ENCODE results near the gene ZBTB42.

ZBTB42 gene

DNA sequence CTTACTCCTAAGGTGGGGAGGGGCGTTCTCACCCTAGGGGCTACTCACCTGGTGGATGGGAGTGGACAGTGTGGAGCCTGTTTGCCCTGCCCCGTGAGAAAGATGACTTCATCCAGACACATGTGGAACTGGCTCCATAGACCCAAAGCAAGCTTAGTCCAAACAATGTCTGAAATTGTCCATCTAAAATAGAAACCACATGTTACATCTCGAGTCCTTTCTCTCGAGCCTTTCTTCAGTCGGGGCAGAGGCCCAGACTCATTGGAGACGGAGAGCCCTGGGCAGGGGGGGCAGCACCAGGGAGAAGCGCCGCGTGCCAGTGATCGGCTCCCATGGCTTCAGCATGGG is 43.7 kb upstream of the ZBTB42 start (continued):
- TF ChIP-seq, protein P1, sequence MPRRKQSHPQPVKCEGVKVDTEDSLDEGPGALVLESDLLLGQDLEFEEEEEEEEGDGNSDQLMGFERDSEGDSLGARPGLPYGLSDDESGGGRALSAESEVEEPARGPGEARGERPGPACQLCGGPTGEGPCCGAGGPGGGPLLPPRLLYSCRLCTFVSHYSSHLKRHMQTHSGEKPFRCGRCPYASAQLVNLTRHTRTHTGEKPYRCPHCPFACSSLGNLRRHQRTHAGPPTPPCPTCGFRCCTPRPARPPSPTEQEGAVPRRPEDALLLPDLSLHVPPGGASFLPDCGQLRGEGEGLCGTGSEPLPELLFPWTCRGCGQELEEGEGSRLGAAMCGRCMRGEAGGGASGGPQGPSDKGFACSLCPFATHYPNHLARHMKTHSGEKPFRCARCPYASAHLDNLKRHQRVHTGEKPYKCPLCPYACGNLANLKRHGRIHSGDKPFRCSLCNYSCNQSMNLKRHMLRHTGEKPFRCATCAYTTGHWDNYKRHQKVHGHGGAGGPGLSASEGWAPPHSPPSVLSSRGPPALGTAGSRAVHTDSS (tag by site-specific recombination; IDR thresholded peaks at IDR 0.05) = no peak
- TF ChIP-seq KLF9 (tag by site-specific recombination; IDR thresholded peaks at IDR 0.05; ENCODE audit: low read depth) = no peak

DNA sequence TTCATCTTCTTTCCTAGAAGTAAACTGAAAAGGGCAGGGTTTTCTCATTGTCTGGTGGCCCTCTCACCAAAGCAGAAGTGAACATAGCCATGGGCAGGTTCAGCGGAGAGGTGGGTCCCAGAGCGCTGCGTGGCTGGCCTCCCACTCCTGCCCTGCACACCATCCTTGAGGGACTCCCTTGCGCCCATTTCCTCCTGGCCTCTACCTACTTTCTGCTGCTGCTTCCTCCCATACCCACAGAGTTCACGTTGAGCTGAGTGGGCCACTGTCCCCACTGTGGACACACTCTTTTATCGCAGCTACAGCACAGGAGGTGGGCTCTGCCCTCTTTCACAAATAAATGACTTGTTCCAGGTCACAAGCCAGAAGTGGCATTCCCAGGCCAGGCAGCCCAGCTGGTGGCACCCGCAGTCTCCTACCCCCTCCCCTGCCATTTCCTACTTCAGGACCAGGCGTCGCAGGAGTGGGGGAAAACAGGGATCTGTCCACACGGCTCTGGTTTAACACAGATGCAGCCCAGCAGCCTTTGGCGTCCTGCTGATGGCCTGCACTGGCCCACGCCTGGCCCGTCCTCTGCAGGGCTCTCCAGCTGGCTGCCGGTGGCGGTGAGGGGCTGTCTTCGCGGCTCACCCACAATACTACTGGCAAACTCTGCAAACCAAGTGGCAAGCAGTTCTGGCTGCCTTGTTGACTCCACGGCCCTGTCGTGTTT is 43.1 kb upstream of the ZBTB42 start:
- Histone ChIP-seq H3K4me3 (ENCODE audit: low read depth, low read length) (no peak overlapping the region), H3K9me3 (ENCODE audit: control insufficient read depth, insufficient read depth, low read depth, low read length) (no peaks in the 10 kb centered on the region), H3K27ac (ENCODE audit: extremely low read depth, low read depth, low read length) (no peak overlapping the region), H3K36me3 (ENCODE audit: control insufficient read depth in 2 of 2, insufficient read depth in 1 of 2, low read length in 2 of 2) (peaks cover 8 to 87% of the 10 kb centered on the region in 2 experiments; a peak in 2 of 3 replicates), H3K4me1 (ENCODE audit: control insufficient read depth, insufficient read depth, low read length) (no peaks in the 10 kb centered on the region; the same call in 1 of the 2 replicates)
- CTCF ChIA-PET = interaction anchor here (0.6 to 1.9 kb wide), 2 partner anchors 11 kb away, joined by 3 to 6 read pairs; no protein-coding TSS in a partner anchor
- POLR2A ChIA-PET = no interaction called here
- TF ChIP-seq ZNF23 (tag by site-specific recombination; IDR thresholded peaks at IDR 0.05; ENCODE audit: borderline replicate concordance) (no peak), ZNF394 (tag by site-specific recombination; IDR thresholded peaks at IDR 0.05; ENCODE audit: borderline replicate concordance) (no peak), ZNF624 (tag by site-specific recombination; IDR thresholded peaks at IDR 0.05) (no peak), ZNF621 (tag by site-specific recombination; IDR thresholded peaks at IDR 0.05) (no peak), ZFP37 (tag by site-specific recombination; IDR thresholded peaks at IDR 0.05) (no peak), ZNF2 (tag by site-specific recombination; IDR thresholded peaks at IDR 0.05) (no peak), KLF8 (tag by site-specific recombination; IDR thresholded peaks at IDR 0.05) (no peak), HOXA7 (CRISPR knock-in tag; IDR thresholded peaks at IDR 0.05; ENCODE audit: borderline replicate concordance) (no peak), ZSCAN30 (tag by site-specific recombination; IDR thresholded peaks at IDR 0.05) (no peak), ZSCAN16 (tag by site-specific recombination; IDR thresholded peaks at IDR 0.05) (no peak), ZBTB7A (tag by site-specific recombination; IDR thresholded peaks at IDR 0.05; ENCODE audit: low read depth) (no peak)
- TF ChIP-seq, protein P2, sequence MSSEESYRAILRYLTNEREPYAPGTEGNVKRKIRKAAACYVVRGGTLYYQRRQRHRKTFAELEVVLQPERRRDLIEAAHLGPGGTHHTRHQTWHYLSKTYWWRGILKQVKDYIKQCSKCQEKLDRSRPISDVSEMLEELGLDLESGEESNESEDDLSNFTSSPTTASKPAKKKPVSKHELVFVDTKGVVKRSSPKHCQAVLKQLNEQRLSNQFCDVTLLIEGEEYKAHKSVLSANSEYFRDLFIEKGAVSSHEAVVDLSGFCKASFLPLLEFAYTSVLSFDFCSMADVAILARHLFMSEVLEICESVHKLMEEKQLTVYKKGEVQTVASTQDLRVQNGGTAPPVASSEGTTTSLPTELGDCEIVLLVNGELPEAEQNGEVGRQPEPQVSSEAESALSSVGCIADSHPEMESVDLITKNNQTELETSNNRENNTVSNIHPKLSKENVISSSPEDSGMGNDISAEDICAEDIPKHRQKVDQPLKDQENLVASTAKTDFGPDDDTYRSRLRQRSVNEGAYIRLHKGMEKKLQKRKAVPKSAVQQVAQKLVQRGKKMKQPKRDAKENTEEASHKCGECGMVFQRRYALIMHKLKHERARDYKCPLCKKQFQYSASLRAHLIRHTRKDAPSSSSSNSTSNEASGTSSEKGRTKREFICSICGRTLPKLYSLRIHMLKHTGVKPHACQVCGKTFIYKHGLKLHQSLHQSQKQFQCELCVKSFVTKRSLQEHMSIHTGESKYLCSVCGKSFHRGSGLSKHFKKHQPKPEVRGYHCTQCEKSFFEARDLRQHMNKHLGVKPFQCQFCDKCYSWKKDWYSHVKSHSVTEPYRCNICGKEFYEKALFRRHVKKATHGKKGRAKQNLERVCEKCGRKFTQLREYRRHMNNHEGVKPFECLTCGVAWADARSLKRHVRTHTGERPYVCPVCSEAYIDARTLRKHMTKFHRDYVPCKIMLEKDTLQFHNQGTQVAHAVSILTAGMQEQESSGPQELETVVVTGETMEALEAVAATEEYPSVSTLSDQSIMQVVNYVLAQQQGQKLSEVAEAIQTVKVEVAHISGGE (tag by site-specific recombination; conservative IDR thresholded peaks at IDR 0.05; ENCODE audit: low read depth) = no peak

DNA sequence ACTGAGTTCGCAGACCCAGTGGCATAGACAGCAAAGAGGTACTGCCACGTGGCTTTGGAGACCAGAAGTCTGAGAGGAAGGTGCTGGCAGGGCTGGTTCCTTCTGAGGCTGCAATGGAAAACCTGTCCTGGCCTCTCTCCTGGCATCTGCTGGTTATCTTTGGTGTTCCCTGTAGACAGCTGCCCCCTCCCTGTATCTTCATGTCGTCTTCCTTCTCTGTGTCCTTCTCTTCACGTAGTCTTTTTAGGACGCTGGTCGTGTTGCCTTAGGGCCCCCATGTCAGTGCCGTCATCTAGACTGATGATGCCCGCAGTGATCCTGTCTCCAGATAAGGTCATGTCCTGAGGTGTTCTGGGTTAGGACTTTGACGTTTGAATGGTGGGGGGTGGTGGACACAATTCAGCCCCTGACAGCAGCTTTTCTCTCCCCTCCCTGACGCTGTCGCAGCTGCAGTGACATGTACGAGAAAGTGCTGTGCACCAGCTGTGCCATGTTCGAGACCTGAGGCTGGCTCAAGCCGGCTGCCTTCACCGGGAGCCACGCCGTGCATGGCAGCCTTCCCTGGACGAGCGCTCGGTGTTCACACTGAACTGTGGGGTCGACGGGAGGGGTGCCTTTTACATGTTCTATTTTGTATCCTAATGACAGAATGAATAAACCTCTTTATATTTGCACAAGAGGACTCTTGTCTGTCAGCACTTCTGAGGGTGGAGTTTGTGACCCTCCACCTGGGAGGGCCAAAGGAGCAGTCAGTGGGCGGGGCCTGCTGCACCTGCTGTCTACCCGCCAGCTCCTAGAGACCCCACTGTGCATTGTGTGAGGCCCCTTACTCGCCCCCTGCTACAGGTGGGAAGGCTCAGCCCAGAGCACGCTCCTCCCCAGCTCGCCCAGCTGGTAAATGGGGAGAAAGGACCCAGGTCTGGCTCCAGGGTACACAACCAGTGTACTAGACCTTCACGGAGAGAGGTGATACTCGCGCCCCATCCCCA is 41.6 kb upstream of the ZBTB42 start:
- ChIA-PET CTCF (interaction anchor here (1.9 kb wide), 1 partner anchor 9 kb away, joined by 6 read pairs; no protein-coding TSS in a partner anchor), POLR2A (no interaction called here)
- no peak overlapping the region for H3K27ac ChIP-seq (ENCODE audit: extremely low read depth, low read depth, low read length)
- peaks cover 8 to 81% of the 10 kb centered on the region in 2 experiments; a peak in 2 of 3 replicates for H3K36me3 ChIP-seq (ENCODE audit: control insufficient read depth in 2 of 2, insufficient read depth in 1 of 2, low read length in 2 of 2)
- H3K9me3 ChIP-seq (ENCODE audit: control insufficient read depth, insufficient read depth, low read depth, low read length) = no peaks in the 10 kb centered on the region
- no peaks in the 10 kb centered on the region; the same call in 1 of the 2 replicates for H3K4me1 ChIP-seq (ENCODE audit: control insufficient read depth, insufficient read depth, low read length)
- no peak overlapping the region for H3K4me3 ChIP-seq (ENCODE audit: low read depth, low read length)
- TF ChIP-seq ZNF292 (tag by site-specific recombination; IDR thresholded peaks at IDR 0.05; ENCODE audit: borderline replicate concordance, low read depth) = no peak
- TF ChIP-seq, protein P3, sequence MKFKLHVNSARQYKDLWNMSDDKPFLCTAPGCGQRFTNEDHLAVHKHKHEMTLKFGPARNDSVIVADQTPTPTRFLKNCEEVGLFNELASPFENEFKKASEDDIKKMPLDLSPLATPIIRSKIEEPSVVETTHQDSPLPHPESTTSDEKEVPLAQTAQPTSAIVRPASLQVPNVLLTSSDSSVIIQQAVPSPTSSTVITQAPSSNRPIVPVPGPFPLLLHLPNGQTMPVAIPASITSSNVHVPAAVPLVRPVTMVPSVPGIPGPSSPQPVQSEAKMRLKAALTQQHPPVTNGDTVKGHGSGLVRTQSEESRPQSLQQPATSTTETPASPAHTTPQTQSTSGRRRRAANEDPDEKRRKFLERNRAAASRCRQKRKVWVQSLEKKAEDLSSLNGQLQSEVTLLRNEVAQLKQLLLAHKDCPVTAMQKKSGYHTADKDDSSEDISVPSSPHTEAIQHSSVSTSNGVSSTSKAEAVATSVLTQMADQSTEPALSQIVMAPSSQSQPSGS (tag by site-specific recombination; IDR thresholded peaks at IDR 0.05; ENCODE audit: low read depth) = no peak
- TF ChIP-seq, protein P4, sequence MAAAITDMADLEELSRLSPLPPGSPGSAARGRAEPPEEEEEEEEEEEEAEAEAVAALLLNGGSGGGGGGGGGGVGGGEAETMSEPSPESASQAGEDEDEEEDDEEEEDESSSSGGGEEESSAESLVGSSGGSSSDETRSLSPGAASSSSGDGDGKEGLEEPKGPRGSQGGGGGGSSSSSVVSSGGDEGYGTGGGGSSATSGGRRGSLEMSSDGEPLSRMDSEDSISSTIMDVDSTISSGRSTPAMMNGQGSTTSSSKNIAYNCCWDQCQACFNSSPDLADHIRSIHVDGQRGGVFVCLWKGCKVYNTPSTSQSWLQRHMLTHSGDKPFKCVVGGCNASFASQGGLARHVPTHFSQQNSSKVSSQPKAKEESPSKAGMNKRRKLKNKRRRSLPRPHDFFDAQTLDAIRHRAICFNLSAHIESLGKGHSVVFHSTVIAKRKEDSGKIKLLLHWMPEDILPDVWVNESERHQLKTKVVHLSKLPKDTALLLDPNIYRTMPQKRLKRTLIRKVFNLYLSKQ (tag by site-specific recombination; IDR thresholded peaks at IDR 0.05; ENCODE audit: borderline replicate concordance) = no peak
- TF ChIP-seq, protein P5, sequence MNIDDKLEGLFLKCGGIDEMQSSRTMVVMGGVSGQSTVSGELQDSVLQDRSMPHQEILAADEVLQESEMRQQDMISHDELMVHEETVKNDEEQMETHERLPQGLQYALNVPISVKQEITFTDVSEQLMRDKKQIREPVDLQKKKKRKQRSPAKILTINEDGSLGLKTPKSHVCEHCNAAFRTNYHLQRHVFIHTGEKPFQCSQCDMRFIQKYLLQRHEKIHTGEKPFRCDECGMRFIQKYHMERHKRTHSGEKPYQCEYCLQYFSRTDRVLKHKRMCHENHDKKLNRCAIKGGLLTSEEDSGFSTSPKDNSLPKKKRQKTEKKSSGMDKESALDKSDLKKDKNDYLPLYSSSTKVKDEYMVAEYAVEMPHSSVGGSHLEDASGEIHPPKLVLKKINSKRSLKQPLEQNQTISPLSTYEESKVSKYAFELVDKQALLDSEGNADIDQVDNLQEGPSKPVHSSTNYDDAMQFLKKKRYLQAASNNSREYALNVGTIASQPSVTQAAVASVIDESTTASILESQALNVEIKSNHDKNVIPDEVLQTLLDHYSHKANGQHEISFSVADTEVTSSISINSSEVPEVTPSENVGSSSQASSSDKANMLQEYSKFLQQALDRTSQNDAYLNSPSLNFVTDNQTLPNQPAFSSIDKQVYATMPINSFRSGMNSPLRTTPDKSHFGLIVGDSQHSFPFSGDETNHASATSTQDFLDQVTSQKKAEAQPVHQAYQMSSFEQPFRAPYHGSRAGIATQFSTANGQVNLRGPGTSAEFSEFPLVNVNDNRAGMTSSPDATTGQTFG (tag by site-specific recombination; IDR thresholded peaks at IDR 0.05; ENCODE audit: borderline replicate concordance) = no peak

Data from HEK293 (cell line).